Liver (tissue), 3 donors: ENCODE data around the gene KLK15.

Experiments used
- CTCF ChIP-seq: fragments of 150-350 bp; IDR thresholded peaks from 2 replicates; pipeline ENCODE4 v1.5.1; 2017; ENCODE audit warnings: improper control_type of control experiment, low read depth, low read length; ENCODE audit not compliant: missing input control
- GABPA ChIP-seq, 2 donors: IDR thresholded peaks in 1 of 2; conservative IDR thresholded peaks in 1 of 2; 2 replicates each; pipeline ENCODE4 v1.6.1; 2016; ENCODE audit warnings: antibody characterized with exemption in 2 of 2, mild to moderate bottlenecking in 1 of 2, moderate library complexity in 1 of 2
- donor health status: healthy.
- donor health status: healthy.

- TF ChIP-seq CTCF: no peak
- no peak for TF ChIP-seq GABPA (IDR thresholded peaks at IDR 0.05 in 1 of 2, conservative IDR thresholded peaks at IDR 0.05 in 1 of 2)
These were observed 44.0 kb upstream of the KLK15 start for GRCh38 chr19:50877338-50877737.
